Smooth muscle cell of the coronary artery (primary cell): ENCODE data around the gene ERFL. TPM values are rescaled to one million over a fixed set of nuclear protein-coding genes. Genes with fewer than 3 reads are reported as not detected.

Source experiments
- total RNA-seq: library from RNA; depleted of rRNA; stranded (reverse); fragments of >200 nt; gene quantifications from 2 replicates; pipeline ENCODE4 v1.2.3, GENCODE V29; 2014; ENCODE audit warnings: low replicate concordance

Gene ERFL
- total RNA-seq = under 0.01 TPM in 1 of 2 replicates, not detected in the other

DNA sequence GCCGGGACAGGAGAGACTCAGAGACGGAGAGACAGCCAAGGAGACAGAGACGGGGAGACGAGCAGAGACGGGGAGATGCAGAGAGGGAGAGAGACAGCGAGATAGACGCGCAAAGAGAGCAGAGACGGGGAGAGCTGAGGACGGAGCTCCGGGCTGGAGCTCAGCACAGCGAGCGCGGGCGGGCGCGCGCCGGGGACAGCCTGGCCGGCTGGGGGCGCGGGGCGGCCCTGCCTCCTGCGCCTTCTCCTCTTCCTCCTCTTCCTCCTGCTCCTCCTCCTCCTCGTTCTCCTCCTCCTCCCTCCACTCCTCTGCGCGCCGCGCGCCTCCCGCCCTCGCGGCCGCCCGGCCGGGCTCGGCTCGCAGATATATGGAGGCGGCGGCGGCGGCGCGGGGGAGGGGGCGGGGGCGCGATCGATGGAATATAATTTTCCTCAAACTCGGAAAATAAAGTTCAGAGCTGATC is at the start of gene ERFL:
Gene ERFL (minus strand): TSS at position 229 of the 463 bp plus-strand sequence. CDS start 15,530 bp downstream, outside the sequence.

DNA sequence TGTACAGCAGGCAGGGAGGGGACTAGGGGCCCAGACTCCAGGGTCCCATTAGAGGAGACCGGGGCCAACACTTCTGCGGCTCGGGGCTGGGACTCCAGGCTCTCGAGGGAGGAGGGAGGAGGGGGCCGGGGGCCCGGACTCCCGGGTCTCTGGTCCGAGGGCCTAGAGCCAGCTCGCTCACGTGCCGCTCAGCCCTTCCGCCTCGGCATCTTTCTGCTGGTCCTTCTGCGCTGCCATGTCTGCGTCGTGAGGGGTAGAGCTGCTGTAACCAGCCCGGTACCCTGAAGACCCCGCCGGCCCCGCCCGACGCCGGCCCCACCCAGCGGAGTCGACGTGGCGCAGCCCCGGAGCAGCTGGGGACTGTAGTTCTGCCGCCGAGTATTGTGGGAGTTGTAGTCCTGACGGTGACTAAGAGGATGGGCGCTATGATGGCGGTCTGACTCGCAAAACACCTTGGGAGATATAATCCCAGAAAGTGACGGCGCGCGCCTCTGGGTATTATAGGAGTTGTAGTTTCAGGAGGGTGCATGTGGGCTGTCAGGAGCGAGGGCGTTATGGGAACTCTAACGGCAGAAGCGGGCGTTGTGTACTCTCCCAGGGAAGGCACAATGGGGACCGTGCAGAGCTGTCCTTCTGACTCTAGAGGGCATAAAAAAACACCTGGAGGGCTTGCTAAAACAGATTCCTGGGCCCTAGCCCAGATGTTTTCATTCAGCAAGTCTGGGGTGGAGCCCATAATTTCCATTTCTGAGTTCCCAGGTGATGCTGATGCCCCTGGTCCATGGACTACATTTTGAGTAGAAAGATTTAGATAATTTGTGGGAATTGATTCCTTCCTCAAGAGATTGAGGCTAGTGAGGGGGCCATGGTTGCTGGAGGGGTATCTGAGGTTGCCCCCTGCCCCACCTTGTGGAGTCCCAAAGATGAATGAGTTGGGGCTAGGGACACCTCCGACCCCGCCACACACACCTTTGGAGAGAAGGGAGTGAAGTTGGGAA is 31.1 kb upstream of the ERFL start, which contains the start of gene RABAC1:
Gene RABAC1 (minus strand): TSS at position 266 of the 998 bp plus-strand sequence. CDS start 29 bp downstream, at position 237.

DNA sequence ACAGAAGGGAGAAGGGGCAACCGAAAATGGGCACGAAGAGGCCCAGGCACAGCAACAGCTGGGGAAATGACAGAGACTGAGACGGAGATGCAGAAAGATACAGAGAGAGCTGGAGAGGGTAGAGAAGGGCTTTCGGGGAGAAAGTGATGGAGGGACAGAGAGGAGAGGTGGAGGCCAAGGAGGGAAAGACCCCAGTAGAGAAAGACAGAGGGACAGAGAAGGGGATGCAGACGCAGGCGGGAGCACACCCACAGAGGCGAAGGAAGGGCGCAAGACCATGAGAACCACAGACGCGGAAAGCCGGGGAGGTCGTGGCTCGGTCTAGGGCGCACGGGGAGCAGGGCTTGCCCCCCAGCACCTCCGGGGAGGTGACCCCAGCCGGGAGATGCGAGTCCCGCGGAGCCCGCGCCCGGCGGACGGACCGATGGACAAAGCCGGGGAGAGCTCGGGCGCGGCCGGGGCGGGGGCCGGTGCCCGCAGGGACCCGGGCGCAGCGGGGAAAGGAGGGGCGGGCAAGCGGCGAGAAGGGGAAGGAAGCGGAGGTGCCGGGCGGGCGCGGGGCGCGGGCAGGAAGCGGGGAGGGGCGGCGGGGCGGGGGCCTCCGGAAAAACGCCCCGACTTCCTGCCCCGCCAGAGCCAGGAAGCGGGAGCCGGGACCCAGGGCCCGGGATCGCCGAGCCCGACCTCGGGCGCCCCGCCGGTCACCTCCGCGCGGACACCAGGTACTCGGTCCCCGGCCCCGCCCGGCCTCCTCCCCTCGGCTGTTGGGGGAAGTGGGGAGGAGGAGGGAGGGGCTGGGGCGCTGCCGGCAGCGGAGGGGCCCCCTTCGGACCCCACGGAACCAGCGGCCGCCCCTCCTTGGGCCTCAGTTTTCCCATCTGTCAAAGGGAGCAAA is 45.4 kb downstream of the ERFL start, which contains the start of gene ARHGEF1:
Gene ARHGEF1 (plus strand): TSS at position 617 of the 895 bp plus-strand sequence. CDS start 4,899 bp downstream, outside the sequence.

DNA sequence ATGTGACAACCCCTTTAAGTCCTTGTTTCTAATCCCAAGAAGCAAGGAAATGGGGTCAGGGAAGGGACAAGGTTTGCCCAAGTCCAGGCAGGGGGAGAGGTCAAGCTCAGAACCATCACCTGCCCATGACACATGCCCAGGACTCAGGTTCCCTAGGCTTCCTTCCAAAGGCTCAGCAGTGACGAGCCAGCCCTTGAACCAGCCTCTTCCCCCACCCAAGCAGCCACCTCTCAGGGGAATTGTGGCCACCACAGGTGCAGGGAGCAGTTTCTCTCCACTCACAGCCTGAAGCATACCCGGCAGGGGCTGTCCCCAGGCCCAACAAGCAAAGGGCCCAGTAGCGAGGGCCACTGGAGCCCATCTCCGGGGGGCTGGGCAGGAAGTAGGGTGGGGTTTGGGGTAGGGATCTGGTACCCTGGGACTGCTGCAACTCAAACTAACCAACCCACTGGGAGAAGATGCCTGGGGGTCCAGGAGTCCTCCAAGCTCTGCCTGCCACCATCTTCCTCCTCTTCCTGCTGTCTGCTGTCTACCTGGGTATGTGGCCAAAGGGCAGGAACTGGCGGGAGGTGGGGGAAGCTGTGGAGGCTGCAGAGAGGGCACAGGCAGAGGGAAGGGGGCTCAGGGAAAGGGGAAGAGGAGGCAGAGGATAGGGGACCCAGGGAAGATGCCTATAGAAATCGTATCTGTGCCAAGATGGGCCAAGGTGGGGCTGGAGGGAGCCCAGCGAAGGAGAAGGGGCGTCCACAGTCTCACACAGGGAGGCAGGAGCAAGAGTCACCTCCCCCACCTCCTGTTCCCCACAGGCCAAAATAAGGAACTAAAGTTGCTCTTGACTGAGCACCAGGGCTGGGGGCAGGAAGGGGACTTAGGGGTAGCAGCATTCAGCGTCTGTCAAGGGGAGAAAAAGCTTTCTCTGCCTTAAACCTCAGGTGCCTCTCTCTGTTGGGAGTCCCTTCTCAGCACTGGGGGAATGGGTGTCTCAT is 51.1 kb downstream of the ERFL start, which contains the start of gene CD79A:
Gene CD79A (plus strand): TSS at position 433 of the 986 bp plus-strand sequence. CDS start 26 bp downstream, at position 459.

DNA sequence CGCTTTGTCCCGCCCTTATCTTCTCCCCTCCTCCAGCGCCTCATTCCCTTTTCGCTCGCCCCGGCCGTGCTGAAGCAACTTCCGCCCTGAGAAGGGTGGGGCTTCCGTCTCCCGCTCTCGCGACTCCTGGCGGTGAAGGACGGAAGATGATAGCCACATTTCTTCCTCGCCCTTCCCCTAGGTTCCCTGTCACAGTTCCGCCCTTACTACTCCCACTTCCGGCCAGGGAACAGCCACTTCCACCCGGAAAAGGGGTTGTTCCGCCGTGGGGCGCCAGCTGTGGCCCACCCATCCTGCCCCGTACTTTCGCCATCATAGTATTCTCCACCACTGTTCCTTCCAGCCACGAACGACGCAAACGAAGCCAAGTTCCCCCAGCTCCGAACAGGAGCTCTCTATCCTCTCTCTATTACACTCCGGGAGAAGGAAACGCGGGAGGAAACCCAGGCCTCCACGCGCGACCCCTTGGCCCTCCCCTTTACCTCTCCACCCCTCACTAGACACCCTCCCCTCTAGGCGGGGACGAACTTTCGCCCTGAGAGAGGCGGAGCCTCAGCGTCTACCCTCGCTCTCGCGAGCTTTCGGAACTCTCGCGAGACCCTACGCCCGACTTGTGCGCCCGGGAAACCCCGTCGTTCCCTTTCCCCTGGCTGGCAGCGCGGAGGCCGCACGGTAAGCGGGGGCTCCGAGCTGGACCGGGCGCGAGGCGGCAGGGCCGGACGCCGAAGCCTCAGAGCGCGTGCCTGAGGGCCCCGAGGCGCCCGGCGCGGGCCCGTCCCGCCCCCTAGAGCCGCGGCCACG is 68.4 kb downstream of the ERFL start, which contains the start of gene RPS19:
Gene RPS19 (plus strand): TSS at position 638 of the 801 bp plus-strand sequence. CDS start 520 bp downstream, outside the sequence.

Other genes with a start within 250 kb of the ERFL start
- gene CEACAM7, start 240.2 kb downstream of the ERFL start, total RNA-seq = not detected in 2 replicates
- not detected in 2 replicates for gene CEACAM5, start 219.8 kb downstream of the ERFL start, total RNA-seq
- not detected in 2 replicates for gene CEACAM6, start 172.9 kb downstream of the ERFL start, total RNA-seq
- gene CEACAM3, start 131.9 kb downstream of the ERFL start, total RNA-seq = not detected in 2 replicates
- gene LYPD4, start 83.8 kb downstream of the ERFL start, total RNA-seq = not detected in 2 replicates
- gene DMRTC2, start 83.4 kb downstream of the ERFL start, total RNA-seq = not detected in 2 replicates
- 1,770 and 2,154 TPM in 2 replicates for gene RPS19, start 68.2 kb downstream of the ERFL start, total RNA-seq
- not detected in 2 replicates for gene CD79A, start 51.2 kb downstream of the ERFL start, total RNA-seq
- 19.0 and 33.1 TPM in 2 replicates for gene ARHGEF1, start 45.3 kb downstream of the ERFL start, total RNA-seq
- 317 and 368 TPM in 2 replicates for gene RABAC1, start 30.9 kb upstream of the ERFL start, total RNA-seq
- gene ATP1A3, start 65.8 kb upstream of the ERFL start, total RNA-seq = not detected in 2 replicates
- 0.23 TPM in 1 of 2 replicates, not detected in the other for gene GRIK5, start 141.8 kb upstream of the ERFL start, total RNA-seq
- gene ZNF574, start 147.7 kb upstream of the ERFL start, total RNA-seq = 6.6 and 8.2 TPM in 2 replicates
- 0.08 and 0.12 TPM in 2 replicates for gene POU2F2, start 204.0 kb upstream of the ERFL start, total RNA-seq